A673 (cell line): ENCODE data around the gene RNF44. TPM values are rescaled to one million over a fixed set of nuclear protein-coding genes. Genes with fewer than 3 reads are reported as not detected.

Experiments
- BruUV-seq: library from RNA; stranded (reverse); fragments of 400-500 nt; replicated peaks from 2 replicates; lab custom pipeline; 2021; lab: Mats Ljungman, UMichigan
- CTCF ChIA-PET: fragments of 300-600 bp; sonication (Branson Sonifier 250); formaldehyde crosslinking; loops from one replicate; lab custom pipeline; 2022; ENCODE audit warnings: antibody characterized with exemption; lab: Charles Lee
- POLR2A ChIA-PET: fragments of 300-600 bp; sonication (Branson Sonifier 250); formaldehyde crosslinking; loops from one replicate; lab custom pipeline; 2022; ENCODE audit warnings: antibody characterized with exemption; ENCODE audit not compliant: low non-redundant PET; lab: Charles Lee
- DNase-seq: peaks from one replicate; pipeline ENCODE4 v3.0.0-alpha.2; 2015; ENCODE audit warnings: low spot score
- H3K27ac ChIP-seq: fragments of 200-600 bp; sonication (generic); 2 replicates; pipeline ENCODE4 v1.5.1; 2016; ENCODE audit warnings: mixed run types, low read depth, mild to moderate bottlenecking, mixed read lengths, antibody characterized with exemption, low read length; ENCODE audit not compliant: poor library complexity, severe bottlenecking
- H3K27me3 ChIP-seq: fragments of 200-600 bp; sonication (generic); replicated peaks from 2 replicates; pipeline ENCODE4 v1.6.1; 2017; ENCODE audit warnings: mixed run types, low read depth, mild to moderate bottlenecking, mixed read lengths, antibody characterized with exemption, low read length; ENCODE audit not compliant: insufficient read depth, poor library complexity
- H3K36me3 ChIP-seq: fragments of 200-600 bp; sonication (generic); 2 replicates; pipeline ENCODE4 v1.6.1; 2016; ENCODE audit warnings: mixed run types, mild to moderate bottlenecking, mixed read lengths, antibody characterized with exemption, low read length; ENCODE audit not compliant: insufficient read depth, poor library complexity, severe bottlenecking
- H3K4me1 ChIP-seq: fragments of 200-600 bp; sonication (generic); 2 replicates; pipeline ENCODE4 v1.6.1; 2017; ENCODE audit warnings: mixed run types, mild to moderate bottlenecking, mixed read lengths, antibody characterized with exemption, low read length; ENCODE audit not compliant: insufficient read depth, poor library complexity, severe bottlenecking
- H3K4me3 ChIP-seq: fragments of 200-600 bp; sonication (generic); 2 replicates; pipeline ENCODE4 v1.5.1; 2016; ENCODE audit warnings: low read depth, mixed run types, mild to moderate bottlenecking, mixed read lengths, low read length; ENCODE audit not compliant: poor library complexity, severe bottlenecking
- H3K9me3 ChIP-seq: fragments of 200-600 bp; sonication (generic); 2 replicates; pipeline ENCODE4 v1.6.1; 2016; ENCODE audit warnings: mixed run types, low read depth, mild to moderate bottlenecking, mixed read lengths, antibody characterized with exemption, low read length; ENCODE audit not compliant: poor library complexity, severe bottlenecking
- CTCF ChIP-seq: fragments of 300-800, 200-600 bp; sonication (generic); conservative IDR thresholded peaks from 2 replicates; pipeline ENCODE4 v1.5.1; 2017; ENCODE audit warnings: low read depth, mild to moderate bottlenecking, antibody characterized with exemption, low read length, moderate library complexity, mixed read lengths
- EZH2 ChIP-seq: fragments of 200-600 bp; sonication (generic); IDR thresholded peaks from 2 replicates; pipeline ENCODE4 v1.6.1; 2017; ENCODE audit warnings: borderline replicate concordance, low read depth, mild to moderate bottlenecking, mixed read lengths, antibody characterized with exemption, low read length; ENCODE audit not compliant: poor library complexity, severe bottlenecking
- intact Hi-C: fragments of 100-400 bp; cut with micrococcal nuclease; formaldehyde crosslinking; loops from one replicate; pipeline ENCODE4 v1.10.0; 2022; ENCODE audit not compliant: unreplicated experiment
- total RNA-seq: library from RNA; stranded (reverse); gene quantifications from 2 replicates; pipeline ENCODE4 v1.2.3, GENCODE V29; 2021

The RNF44 gene
- total RNA-seq, 1 experiment from 2014 or later = 92.8 TPM

GRCh38 chr5:176491901-176492300 is 45.3 kb downstream of the RNF44 start:
- intact Hi-C loops = no loop called here
- Histone ChIP-seq H3K27ac (no peak overlapping the region), H3K36me3 (peaks cover 70% of the 10 kb centered on the region), H3K9me3 (no peaks in the 10 kb centered on the region), H3K4me1 (no peaks in the 10 kb centered on the region), H3K27me3 (no peaks in the 10 kb centered on the region), H3K4me3 (no peak overlapping the region)
- TF ChIP-seq EZH2 = no peak
- no peak for TF ChIP-seq CTCF
- BruUV-seq = no TSS peak
- ChIA-PET POLR2A (no interaction called here), CTCF (no interaction called here)
- no peak for DNase-seq

GRCh38 chr5:176491101-176491502 is 46.1 kb downstream of the RNF44 start:
- Histone ChIP-seq H3K27ac (no peak overlapping the region), H3K27me3 (no peaks in the 10 kb centered on the region), H3K36me3 (peaks cover 68% of the 10 kb centered on the region), H3K9me3 (no peaks in the 10 kb centered on the region), H3K4me3 (no peak overlapping the region), H3K4me1 (no peaks in the 10 kb centered on the region)
- TF ChIP-seq CTCF (no peak), EZH2 (no peak)
- POLR2A ChIA-PET = no interaction called here
- no peak for DNase-seq
- intact Hi-C loops = no loop called here
- CTCF ChIA-PET = no interaction called here
- BruUV-seq = no TSS peak

- peaks cover 66% of the 10 kb centered on the region for H3K36me3 ChIP-seq
- no peaks in the 10 kb centered on the region for H3K27me3 ChIP-seq
- POLR2A ChIA-PET = interaction anchor here (0.6 kb wide), 1 partner anchor 20 kb away, joined by 3 read pairs; no protein-coding TSS in a partner anchor
- DNase-seq = no peak
- H3K27ac ChIP-seq = no peak overlapping the region
- no peak for TF ChIP-seq CTCF
- CTCF ChIA-PET = no interaction called here
- H3K9me3 ChIP-seq = no peaks in the 10 kb centered on the region
- H3K4me1 ChIP-seq = no peaks in the 10 kb centered on the region
- BruUV-seq = no TSS peak
- H3K4me3 ChIP-seq = no peak overlapping the region
- intact Hi-C loops = no loop called here
Observed at GRCh38 chr5:176490301-176490700, 46.9 kb downstream of the RNF44 start.
